Measurements from ENCODE around the gene TBL1XR1.

TBL1XR1 gene

DNA sequence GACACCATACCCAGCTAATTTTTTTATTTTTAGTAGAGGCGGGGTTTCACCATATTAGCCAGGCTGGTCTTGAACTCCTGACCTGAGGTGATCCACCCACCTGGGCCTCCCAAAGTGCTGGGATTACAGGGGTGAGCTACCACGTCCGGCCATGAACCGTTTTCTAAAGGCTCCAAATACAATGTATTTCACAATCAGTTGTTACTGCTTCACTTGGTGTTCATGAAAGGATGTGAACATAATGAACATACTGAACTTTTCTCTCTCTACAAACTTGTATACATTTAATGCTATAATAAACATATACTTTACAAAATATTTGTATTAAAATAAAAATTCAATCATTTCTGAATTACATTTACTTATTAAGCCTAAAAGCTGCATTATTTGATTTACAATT, 28.9 kb downstream of the TBL1XR1 start:
- TF ChIP-seq, protein P1, sequence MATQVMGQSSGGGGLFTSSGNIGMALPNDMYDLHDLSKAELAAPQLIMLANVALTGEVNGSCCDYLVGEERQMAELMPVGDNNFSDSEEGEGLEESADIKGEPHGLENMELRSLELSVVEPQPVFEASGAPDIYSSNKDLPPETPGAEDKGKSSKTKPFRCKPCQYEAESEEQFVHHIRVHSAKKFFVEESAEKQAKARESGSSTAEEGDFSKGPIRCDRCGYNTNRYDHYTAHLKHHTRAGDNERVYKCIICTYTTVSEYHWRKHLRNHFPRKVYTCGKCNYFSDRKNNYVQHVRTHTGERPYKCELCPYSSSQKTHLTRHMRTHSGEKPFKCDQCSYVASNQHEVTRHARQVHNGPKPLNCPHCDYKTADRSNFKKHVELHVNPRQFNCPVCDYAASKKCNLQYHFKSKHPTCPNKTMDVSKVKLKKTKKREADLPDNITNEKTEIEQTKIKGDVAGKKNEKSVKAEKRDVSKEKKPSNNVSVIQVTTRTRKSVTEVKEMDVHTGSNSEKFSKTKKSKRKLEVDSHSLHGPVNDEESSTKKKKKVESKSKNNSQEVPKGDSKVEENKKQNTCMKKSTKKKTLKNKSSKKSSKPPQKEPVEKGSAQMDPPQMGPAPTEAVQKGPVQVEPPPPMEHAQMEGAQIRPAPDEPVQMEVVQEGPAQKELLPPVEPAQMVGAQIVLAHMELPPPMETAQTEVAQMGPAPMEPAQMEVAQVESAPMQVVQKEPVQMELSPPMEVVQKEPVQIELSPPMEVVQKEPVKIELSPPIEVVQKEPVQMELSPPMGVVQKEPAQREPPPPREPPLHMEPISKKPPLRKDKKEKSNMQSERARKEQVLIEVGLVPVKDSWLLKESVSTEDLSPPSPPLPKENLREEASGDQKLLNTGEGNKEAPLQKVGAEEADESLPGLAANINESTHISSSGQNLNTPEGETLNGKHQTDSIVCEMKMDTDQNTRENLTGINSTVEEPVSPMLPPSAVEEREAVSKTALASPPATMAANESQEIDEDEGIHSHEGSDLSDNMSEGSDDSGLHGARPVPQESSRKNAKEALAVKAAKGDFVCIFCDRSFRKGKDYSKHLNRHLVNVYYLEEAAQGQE (IDR thresholded peaks at IDR 0.05; ENCODE audit: insufficient read depth in 1 of 2, low read depth in 2 of 2, low read length in 2 of 2): no peak
- no peak for TF ChIP-seq FOXP2 (optimal IDR thresholded peaks at IDR 0.05; ENCODE audit: borderline replicate concordance, extremely low read depth, extremely low read length, insufficient read depth)
- no peak for TF ChIP-seq TAF1 (IDR thresholded peaks at IDR 0.05; ENCODE audit: borderline replicate concordance, insufficient read depth, low read length)
- no peak for TF ChIP-seq SIN3A (IDR thresholded peaks at IDR 0.05; ENCODE audit: borderline replicate concordance, insufficient read depth, low read length)
- no peak for TF ChIP-seq POLR2AphosphoS5 (IDR thresholded peaks at IDR 0.05; ENCODE audit: low read depth, low read length)

DNA sequence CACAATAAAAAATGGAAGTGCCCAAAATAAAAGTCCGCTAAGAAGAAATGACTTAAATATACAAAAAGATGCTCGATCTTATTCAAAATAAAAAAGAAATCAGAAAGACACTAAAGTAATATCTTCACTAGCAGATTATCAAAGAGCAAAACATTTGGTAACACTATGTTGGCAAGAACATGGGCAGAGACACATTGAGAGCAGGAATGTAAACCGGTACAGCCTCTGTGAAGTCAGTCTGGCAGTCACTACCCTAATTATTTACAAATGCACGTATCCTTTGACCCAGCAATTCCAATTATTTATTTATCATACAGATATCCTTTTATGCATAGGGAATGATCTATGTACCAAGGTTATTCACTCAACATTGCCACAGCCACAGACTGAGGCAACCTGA, 34.5 kb downstream of the TBL1XR1 start:
- no peak for TF ChIP-seq SIN3A (IDR thresholded peaks at IDR 0.05; ENCODE audit: borderline replicate concordance, insufficient read depth, low read length)
- TF ChIP-seq FOXP2 (optimal IDR thresholded peaks at IDR 0.05; ENCODE audit: borderline replicate concordance, extremely low read depth, extremely low read length, insufficient read depth): no peak
- TF ChIP-seq, protein P1 (IDR thresholded peaks at IDR 0.05; ENCODE audit: insufficient read depth in 1 of 2, low read depth in 2 of 2, low read length in 2 of 2): no peak
- no peak for TF ChIP-seq POLR2AphosphoS5 (IDR thresholded peaks at IDR 0.05; ENCODE audit: low read depth, low read length)
- TF ChIP-seq TAF1 (IDR thresholded peaks at IDR 0.05; ENCODE audit: borderline replicate concordance, insufficient read depth, low read length): no peak

DNA sequence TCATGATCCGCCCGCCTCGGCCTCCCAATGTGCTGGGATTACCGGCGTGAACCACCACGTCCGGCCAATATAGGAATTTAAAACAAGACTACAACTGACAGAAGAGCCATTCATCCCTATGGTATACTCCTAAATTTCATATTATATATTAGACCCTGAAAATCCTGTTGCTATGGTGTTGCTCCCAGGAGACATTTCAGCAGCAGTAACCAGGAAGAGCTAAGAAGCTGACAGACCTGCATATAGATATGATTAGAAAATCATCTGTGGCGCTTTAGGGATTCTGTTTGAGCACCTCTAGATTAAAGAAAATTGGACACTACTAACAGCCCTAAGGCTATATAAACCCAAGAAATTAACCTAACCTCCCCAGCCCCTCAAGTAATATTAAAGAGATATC, 38.8 kb downstream of the TBL1XR1 start:
- TF ChIP-seq FOXP2 (optimal IDR thresholded peaks at IDR 0.05; ENCODE audit: borderline replicate concordance, extremely low read depth, extremely low read length, insufficient read depth) (no peak), TAF1 (IDR thresholded peaks at IDR 0.05; ENCODE audit: borderline replicate concordance, insufficient read depth, low read length) (no peak), SIN3A (IDR thresholded peaks at IDR 0.05; ENCODE audit: borderline replicate concordance, insufficient read depth, low read length) (no peak), POLR2AphosphoS5 (IDR thresholded peaks at IDR 0.05; ENCODE audit: low read depth, low read length) (no peak)
- TF ChIP-seq, protein P1 (IDR thresholded peaks at IDR 0.05; ENCODE audit: insufficient read depth in 1 of 2, low read depth in 2 of 2, low read length in 2 of 2): no peak

DNA sequence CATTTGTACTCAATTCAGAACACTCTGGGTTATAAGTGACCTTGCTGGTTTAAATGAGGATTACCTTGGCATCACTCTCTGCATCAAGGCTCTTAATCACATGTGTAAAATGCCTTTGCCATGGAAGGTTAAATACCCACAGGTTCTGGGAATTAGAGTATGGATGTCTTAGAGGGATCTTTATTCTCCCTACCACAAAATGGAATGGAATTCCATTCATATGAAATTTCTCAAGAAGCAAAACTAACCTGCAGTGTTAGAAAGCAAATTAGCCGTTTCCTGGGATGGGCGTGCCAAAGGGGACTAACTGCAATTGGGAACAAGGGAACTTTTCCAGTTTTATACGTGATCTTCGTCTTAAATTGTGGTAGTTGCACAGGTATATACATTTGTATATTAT, 39.8 kb downstream of the TBL1XR1 start:
- TF ChIP-seq POLR2AphosphoS5 (IDR thresholded peaks at IDR 0.05; ENCODE audit: low read depth, low read length) (no peak), TAF1 (IDR thresholded peaks at IDR 0.05; ENCODE audit: borderline replicate concordance, insufficient read depth, low read length) (no peak), FOXP2 (optimal IDR thresholded peaks at IDR 0.05; ENCODE audit: borderline replicate concordance, extremely low read depth, extremely low read length, insufficient read depth) (no peak), SIN3A (IDR thresholded peaks at IDR 0.05; ENCODE audit: borderline replicate concordance, insufficient read depth, low read length) (no peak)
- TF ChIP-seq, protein P1 (IDR thresholded peaks at IDR 0.05; ENCODE audit: insufficient read depth in 1 of 2, low read depth in 2 of 2, low read length in 2 of 2): no peak

DNA sequence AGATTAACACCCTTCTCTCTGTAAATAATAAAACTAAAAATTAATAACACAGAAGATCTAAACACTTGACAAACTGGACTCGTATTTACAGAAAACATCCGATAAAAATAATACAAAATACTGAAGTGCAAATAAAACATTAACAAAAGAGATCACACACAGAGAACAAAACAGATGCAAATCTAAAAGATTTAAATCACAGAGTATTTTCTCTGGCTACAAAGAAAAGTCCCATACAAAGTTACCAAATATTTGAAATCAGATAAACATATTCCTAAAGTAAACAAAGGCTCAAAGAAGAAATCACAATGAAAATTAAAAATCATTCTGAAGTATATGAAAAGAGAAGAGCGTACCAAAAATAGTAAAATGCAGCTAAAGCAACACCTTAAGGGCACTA, 42.5 kb downstream of the TBL1XR1 start:
- TF ChIP-seq FOXP2 (optimal IDR thresholded peaks at IDR 0.05; ENCODE audit: borderline replicate concordance, extremely low read depth, extremely low read length, insufficient read depth): no peak
- TF ChIP-seq SIN3A (IDR thresholded peaks at IDR 0.05; ENCODE audit: borderline replicate concordance, insufficient read depth, low read length): no peak
- TF ChIP-seq, protein P1 (IDR thresholded peaks at IDR 0.05; ENCODE audit: insufficient read depth in 1 of 2, low read depth in 2 of 2, low read length in 2 of 2): no peak
- TF ChIP-seq TAF1 (IDR thresholded peaks at IDR 0.05; ENCODE audit: borderline replicate concordance, insufficient read depth, low read length): no peak
- no peak for TF ChIP-seq POLR2AphosphoS5 (IDR thresholded peaks at IDR 0.05; ENCODE audit: low read depth, low read length)

Measured in PFSK-1 (cell line).